Stimulated activated naive CD8-positive, alpha-beta T cell treated with anti-CD3 and anti-CD28 coated beads, Interleukin-15, amount 100 ng/mL, for 72 hours (primary cell): ENCODE data around the gene JUNB.
A peak's percentile ranks its signal among the peaks of the same experiment; 100 is the strongest.

Experiments
- ATAC-seq: fragments of 150-1000 bp; cut with Tn5 transposase; 2 replicates; pipeline ENCODE4 v1.10.0; 2021; ENCODE audit warnings: mild to moderate bottlenecking, moderate library complexity
- DNase-seq, 2 donors: peaks; one replicate each; pipeline ENCODE4 v3.0.0; 2021 to 2022
- H3K27ac Mint-ChIP-seq, 2 donors: one replicate each; pipeline ENCODE4 v1.8.0; 2022; ENCODE audit warnings: mild to moderate bottlenecking in 2 of 2, mixed read lengths in 2 of 2, moderate library complexity in 2 of 2
- H3K27me3 Mint-ChIP-seq: one replicate; pipeline ENCODE4 v1.8.0; 2022; ENCODE audit warnings: mixed read lengths
- H3K4me1 Mint-ChIP-seq: one replicate; pipeline ENCODE4 v1.8.0; 2022; ENCODE audit warnings: mild to moderate bottlenecking, mixed read lengths
- H3K4me3 Mint-ChIP-seq, 2 donors: one replicate each; pipeline ENCODE4 v1.8.0; 2022; ENCODE audit warnings: mild to moderate bottlenecking in 2 of 2, mixed read lengths in 2 of 2, moderate library complexity in 1 of 2
- H3K9me3 Mint-ChIP-seq, 2 donors: one replicate each; pipeline ENCODE4 v1.8.0; 2022; ENCODE audit warnings: mixed read lengths in 2 of 2

The JUNB gene

DNA sequence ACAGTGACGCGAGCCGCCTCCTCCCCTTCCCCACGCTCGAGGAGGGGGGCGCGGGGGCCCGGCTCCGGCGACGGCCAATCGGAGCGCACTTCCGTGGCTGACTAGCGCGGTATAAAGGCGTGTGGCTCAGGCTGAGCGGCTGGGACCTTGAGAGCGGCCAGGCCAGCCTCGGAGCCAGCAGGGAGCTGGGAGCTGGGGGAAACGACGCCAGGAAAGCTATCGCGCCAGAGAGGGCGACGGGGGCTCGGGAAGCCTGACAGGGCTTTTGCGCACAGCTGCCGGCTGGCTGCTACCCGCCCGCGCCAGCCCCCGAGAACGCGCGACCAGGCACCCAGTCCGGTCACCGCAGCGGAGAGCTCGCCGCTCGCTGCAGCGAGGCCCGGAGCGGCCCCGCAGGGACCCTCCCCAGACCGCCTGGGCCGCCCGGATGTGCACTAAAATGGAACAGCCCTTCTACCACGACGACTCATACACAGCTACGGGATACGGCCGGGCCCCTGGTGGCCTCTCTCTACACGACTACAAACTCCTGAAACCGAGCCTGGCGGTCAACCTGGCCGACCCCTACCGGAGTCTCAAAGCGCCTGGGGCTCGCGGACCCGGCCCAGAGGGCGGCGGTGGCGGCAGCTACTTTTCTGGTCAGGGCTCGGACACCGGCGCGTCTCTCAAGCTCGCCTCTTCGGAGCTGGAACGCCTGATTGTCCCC is at the start of gene JUNB:
TSS of gene JUNB (plus strand) at position 142 of the 706 bp plus-strand sequence. CDS start at position 428, 286 bp downstream.
- H3K4me3 Mint-ChIP-seq, result peak within 1 kb of the TSS; percentile 90 to 91
- peak; percentile 49 for ATAC-seq
- H3K9me3 Mint-ChIP-seq, result no peaks in the 10 kb centered on the region
- H3K27ac Mint-ChIP-seq, result peak within 1 kb of the TSS; percentile 89 to 100
- peaks cover 40% of the 10 kb centered on the region for H3K4me1 Mint-ChIP-seq
- H3K27me3 Mint-ChIP-seq, result no peaks in the 10 kb centered on the region
- DNase-seq, result peak; percentile 97 to 99

DNA sequence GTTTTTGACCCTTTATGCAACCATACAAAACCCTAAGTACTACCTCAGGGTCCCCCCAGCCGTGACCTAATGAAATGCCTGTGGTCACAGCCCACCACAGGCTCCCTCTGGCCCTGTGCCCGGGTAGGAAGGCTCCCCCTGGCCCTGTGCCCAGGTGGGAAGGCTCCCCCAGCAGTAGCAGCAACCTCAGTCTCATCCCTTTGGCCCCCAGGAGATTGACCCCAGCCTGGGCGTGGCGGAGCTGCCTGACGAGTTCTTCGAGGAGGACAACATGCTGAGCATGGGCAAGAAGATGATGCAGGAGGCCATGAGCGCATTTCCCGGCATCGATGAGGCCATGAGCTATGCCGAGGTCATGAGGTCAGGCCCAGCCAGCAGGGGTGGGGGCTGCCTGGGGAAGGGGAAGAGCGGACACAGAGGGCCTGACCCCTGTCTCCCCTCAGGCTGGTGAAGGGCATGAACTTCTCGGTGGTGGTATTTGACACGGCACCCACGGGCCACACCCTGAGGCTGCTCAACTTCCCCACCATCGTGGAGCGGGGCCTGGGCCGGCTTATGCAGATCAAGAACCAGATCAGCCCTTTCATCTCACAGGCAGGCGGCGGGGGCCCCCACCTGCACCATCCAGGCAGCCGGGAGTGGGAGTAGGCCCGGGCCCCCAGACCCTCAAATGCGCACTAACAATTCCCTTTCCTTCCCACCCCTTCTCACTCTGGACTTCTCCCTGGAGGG is 46.0 kb upstream of the JUNB start:
- ATAC-seq (no peak), DNase-seq (no peak)
- Mint-ChIP-seq H3K27ac (no peak overlapping the region), H3K4me3 (no peak overlapping the region), H3K4me1 (no peaks in the 10 kb centered on the region), H3K9me3 (peaks cover 5 to 12% of the 10 kb centered on the region in 2 donors), H3K27me3 (peaks cover 13% of the 10 kb centered on the region)

DNA sequence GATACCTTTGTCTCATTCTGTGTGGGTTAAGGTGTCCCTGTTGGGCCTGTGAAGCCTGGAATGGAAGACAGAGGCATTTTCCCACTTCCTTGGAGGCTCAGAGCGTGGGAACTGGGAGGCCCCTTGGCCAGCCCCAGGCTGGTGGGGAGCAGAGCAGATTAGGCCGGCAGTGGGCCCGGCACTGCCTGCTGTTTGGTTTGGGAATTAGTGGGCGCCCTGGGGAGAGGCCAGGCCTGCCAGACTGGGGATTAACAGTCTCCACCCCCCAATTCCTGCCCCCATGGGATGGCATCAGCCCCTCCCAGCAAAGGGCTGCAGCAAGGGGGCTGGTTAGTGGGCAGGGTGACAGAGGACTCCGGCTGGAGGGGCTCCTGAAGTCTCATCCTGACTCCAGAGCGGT is 42.8 kb upstream of the JUNB start:
- Mint-ChIP-seq H3K27me3 (peaks cover 40% of the 10 kb centered on the region), H3K27ac (no peak overlapping the region), H3K9me3 (peaks cover 5 to 12% of the 10 kb centered on the region in 2 donors), H3K4me3 (no peak overlapping the region), H3K4me1 (no peaks in the 10 kb centered on the region)
- no peak for ATAC-seq
- DNase-seq, result no peak

DNA sequence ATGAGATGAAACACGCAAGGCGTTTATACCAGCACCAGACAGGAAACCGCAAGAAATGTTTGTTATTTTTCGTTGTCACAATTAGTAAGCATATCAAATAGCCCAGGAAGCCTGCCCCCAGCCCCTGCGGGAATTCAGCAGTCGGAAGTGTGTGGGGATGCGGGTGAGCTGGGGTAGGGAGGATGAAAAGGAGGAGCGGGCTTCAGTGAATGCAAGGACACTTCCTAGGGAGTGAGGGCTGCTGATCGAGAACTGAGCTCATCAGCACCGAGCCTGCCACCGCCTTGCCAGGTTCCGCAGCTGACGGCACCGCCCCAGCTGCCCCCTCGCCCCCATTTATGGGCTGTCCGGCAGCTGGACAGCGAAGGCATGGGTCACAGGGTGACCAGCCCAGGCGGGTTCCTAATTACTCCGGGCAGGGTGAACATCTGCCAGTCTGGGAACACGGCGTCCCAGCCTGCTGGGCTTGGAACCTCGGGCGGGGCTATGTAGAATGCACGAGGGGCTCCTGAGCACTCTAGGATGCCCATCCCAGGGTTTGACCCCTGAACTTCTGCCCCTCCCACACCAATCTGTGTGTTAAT is 41.3 kb upstream of the JUNB start:
- ATAC-seq (no peak), DNase-seq (no peak)
- no peak overlapping the region for H3K27ac Mint-ChIP-seq
- no peaks in the 10 kb centered on the region for H3K4me1 Mint-ChIP-seq
- peak overlapping the region in 1 of 2 donors; percentile 45 for H3K4me3 Mint-ChIP-seq
- H3K9me3 Mint-ChIP-seq, result peaks cover 5 to 12% of the 10 kb centered on the region in 2 donors
- peaks cover 54% of the 10 kb centered on the region for H3K27me3 Mint-ChIP-seq

DNA sequence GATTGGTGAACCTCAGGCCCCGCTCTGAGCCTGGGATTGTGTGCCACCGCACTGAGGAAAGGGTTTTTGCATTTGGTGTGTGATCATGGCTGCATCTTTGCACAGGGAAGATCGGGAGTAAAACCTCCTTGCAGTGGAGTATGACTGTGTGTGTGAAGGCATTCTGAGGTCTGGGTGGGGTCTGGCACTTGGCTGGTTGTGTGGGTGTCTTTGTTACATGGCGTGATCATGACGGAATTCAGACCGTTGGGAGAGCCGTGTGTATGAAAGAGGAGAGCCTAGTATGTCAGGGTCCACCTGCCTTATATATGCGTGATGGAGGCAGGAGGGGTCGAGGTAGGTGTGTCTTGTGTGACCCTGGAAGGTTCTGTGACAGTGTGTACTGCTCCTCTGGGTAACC is 40.4 kb upstream of the JUNB start:
- Mint-ChIP-seq H3K27me3 (peaks cover 62% of the 10 kb centered on the region), H3K9me3 (peaks cover 5 to 12% of the 10 kb centered on the region in 2 donors)
- no peak for DNase-seq

DNA sequence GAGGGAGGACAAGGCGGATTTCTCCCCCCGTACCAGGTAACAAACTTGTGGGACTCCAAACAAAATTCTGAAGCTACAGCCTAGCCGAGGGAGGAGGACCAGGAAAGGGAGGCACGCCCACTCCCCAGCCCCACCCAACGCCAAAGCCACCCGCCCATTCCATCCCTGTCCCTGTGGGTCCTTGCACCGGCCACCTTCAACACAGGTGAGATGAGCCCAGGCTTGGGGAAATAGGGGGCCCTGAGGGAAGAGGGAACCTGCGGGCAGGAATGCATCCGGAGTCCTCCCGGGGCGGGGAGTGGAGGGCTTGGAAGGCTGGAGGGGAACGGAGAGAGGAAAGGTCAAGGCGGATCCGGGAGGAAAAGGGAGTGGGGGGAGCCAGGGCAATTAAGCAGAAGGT is 39.7 kb upstream of the JUNB start, which contains the start of gene BEST2:
TSS of gene BEST2 (plus strand) at position 157 of the 400 bp plus-strand sequence. CDS start 802 bp downstream, outside the sequence.
- Mint-ChIP-seq H3K4me3 (no peak within 1 kb of the TSS), H3K27ac (no peak within 1 kb of the TSS), H3K4me1 (no peaks in the 10 kb centered on the region), H3K27me3 (peaks cover 70% of the 10 kb centered on the region), H3K9me3 (peaks cover 5 to 12% of the 10 kb centered on the region in 2 donors)
- no peak for DNase-seq
- no peak for ATAC-seq

More for the DNA sequence above, 40.4 kb upstream of the JUNB start:
- H3K27ac Mint-ChIP-seq, result no peak overlapping the region
- H3K4me3 Mint-ChIP-seq, result no peak overlapping the region
- ATAC-seq, result no peak
- no peaks in the 10 kb centered on the region for H3K4me1 Mint-ChIP-seq

DNA sequence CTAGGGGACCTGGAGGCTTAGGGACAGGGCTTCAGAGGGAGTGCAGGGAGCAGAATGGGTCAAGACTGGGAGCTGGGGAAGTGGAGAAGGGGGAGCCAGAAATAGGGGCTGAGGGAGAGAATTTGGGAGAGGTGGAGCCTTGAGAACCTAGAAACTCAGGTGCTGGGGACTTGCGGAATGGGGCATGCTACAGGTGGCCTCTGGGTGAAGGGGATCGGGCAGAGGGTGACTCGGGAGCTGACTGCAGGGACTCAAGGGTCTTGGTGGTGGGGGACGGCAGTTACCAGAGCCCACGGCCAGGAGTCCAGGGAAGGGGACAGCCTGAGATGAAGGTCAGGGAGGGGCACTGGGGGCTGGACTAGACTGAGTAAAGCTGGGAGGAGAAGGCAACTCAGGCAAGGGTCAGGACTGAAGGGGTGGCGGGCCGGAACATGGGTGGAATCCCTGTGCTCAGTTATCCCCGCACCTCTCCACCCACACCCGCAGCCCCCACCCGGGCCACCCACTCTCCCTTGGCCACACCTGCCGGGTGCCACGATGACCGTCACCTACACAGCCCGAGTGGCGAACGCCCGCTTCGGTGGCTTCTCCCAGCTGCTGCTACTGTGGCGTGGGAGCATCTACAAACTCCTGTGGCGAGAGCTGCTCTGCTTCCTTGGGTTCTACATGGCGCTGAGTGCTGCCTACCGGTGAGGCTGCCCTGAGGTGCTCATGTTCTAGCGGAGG is 39.1 kb upstream of the JUNB start:
- Mint-ChIP-seq H3K4me1 (peaks cover under 1% of the 10 kb centered on the region), H3K27me3 (peaks cover 71% of the 10 kb centered on the region), H3K27ac (no peak overlapping the region), H3K9me3 (peaks cover 5 to 12% of the 10 kb centered on the region in 2 donors), H3K4me3 (no peak overlapping the region)
- DNase-seq, result no peak
- ATAC-seq, result no peak

DNA sequence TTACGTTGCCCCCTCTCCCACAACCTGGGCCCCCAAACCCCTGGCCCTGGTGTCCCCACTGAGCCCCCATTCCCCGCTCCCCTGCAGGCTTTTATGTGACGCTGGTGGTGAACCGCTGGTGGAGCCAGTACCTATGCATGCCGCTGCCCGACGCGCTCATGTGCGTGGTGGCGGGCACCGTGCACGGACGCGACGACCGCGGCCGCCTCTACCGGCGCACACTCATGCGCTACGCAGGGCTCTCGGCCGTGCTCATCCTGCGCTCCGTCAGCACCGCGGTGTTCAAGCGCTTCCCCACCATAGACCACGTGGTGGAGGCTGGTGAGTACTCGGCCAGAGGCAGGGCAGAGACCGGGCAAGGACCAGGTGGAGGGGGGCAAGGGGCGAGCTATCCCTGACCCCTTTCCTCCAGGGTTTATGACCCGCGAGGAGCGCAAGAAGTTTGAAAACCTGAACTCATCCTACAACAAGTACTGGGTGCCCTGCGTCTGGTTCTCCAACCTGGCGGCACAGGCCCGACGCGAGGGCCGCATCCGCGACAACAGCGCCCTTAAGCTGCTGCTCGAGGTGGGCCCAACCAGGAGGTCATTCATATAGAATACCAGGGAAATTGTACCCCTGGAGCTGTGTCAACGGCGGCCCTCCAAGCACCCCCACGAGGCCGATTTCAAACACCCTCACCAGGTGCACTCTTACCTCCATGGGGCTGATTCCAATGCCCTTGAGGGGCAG is 36.7 kb upstream of the JUNB start:
- no peaks in the 10 kb centered on the region for H3K9me3 Mint-ChIP-seq
- no peak overlapping the region for H3K27ac Mint-ChIP-seq
- ATAC-seq, result no peak
- peaks cover 5% of the 10 kb centered on the region for H3K4me1 Mint-ChIP-seq
- no peak for DNase-seq
- H3K27me3 Mint-ChIP-seq, result peaks cover 78% of the 10 kb centered on the region
- H3K4me3 Mint-ChIP-seq, result no peak overlapping the region

DNA sequence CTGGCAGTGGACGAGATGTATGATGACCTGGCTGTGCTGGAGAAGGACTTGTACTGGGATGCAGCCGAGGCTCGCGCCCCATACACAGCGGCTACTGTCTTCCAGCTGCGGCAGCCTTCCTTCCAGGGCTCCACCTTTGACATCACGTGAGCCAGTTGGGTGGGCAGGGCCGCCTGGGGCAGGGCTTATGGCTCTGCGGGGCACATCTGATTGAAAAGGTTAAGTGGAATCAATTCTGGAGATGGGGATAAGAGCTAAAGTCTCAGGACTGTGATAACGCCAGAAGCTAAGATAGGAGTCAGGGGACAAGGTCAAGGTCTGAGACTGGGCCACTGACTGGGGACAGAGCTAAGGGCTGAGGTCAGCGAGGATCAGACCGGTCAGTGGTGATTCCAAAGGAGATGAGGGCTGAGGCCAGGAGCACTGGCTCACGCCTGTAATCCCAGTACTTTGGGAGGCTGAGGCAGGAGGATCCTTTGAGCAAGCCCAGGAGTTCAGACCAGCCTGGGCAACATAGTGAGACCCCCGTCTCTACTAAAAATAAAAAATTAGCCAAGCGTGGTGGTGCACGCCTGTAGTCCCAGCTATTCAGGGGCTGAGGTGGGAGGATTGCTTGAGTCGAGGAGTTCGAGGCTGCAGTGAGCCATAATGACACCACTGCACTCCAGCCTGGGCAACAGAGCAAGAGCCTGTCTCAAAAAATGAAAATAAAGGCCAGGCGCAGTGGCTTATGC is 35.0 kb upstream of the JUNB start:
- Mint-ChIP-seq H3K4me1 (peaks cover 11% of the 10 kb centered on the region), H3K9me3 (no peaks in the 10 kb centered on the region), H3K27ac (no peak overlapping the region), H3K4me3 (no peak overlapping the region), H3K27me3 (peaks cover 61% of the 10 kb centered on the region)
- ATAC-seq (no peak), DNase-seq (no peak)

DNA sequence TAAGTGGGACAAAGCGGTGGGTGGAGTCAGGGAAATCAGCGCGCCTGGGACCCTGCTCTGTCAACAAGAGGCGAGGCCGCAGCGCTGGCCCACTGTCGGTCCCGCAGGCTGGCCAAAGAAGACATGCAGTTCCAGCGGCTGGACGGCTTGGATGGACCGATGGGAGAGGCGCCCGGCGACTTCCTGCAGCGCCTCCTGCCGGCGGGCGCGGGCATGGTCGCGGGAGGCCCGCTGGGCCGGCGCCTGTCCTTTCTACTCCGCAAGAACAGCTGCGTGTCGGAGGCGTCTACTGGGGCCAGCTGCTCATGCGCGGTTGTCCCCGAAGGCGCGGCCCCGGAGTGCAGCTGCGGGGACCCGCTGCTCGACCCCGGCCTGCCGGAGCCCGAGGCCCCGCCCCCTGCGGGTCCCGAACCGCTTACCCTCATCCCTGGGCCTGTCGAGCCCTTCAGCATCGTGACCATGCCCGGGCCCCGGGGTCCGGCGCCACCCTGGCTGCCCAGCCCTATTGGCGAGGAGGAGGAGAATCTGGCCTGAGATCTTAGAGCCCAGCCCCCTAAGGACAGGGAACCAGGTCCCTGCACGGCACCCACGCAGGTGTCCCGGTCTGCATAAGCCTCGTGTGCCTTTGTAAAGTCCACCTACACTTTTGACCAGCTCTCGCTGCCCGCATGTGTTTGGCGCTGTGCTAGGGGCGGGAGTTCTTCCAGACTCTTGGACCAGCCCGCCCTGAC is 33.6 kb upstream of the JUNB start:
- peak; percentile 85 for ATAC-seq
- peak overlapping the region; percentile 60 to 75 for H3K4me3 Mint-ChIP-seq
- H3K9me3 Mint-ChIP-seq, result no peaks in the 10 kb centered on the region

DNA sequence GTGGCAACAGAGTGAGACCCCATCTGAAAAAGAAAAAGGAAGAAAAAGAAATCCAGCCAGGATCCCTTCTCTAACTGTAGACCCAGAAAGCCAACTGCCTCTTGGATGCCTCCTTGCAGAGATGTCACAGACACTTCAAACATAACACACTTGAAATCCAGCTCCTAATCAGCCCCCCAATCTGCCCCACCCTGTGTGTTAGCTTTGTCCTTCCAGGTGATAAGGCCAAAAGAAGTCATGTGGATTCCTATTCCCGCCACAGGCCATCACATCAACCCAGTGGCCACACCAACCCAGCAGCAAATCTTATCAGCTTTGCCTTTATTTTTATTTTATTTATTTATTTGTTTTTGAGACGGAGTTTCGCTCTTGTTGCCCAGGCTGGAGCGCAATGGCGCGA is 31.6 kb upstream of the JUNB start:
- H3K9me3 Mint-ChIP-seq, result no peaks in the 10 kb centered on the region

More for the DNA sequence above, 33.6 kb upstream of the JUNB start:
- H3K27me3 Mint-ChIP-seq, result peaks cover 51% of the 10 kb centered on the region
- DNase-seq, result peak; percentile 71 to 75
- no peak overlapping the region for H3K27ac Mint-ChIP-seq
- peaks cover 11% of the 10 kb centered on the region for H3K4me1 Mint-ChIP-seq

DNA sequence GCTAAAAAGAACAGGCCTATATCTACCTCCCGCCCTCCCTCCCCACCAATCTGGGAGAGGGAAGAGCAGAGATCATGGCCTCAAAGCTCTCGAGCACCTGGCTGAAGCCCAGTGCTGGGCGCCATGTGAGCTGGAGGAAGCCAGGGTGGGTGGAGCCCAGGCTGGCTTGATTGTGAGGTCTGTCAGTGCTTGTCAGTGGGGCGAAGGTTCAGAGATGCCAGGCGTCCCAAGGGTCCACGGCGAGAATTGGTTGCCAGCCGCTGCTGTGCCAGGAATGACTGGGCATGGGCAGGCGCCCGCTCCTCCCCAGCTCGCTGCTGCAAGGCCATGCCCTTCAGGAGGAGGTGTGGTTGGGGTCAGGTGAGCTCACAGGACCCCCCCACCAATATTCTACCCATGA is 28.2 kb upstream of the JUNB start:
- peaks cover 10% of the 10 kb centered on the region for H3K27me3 Mint-ChIP-seq
- DNase-seq, result no peak
- H3K4me1 Mint-ChIP-seq, result peaks cover 18% of the 10 kb centered on the region
- no peak overlapping the region for H3K27ac Mint-ChIP-seq
- no peaks in the 10 kb centered on the region for H3K9me3 Mint-ChIP-seq
- no peak for ATAC-seq
- H3K4me3 Mint-ChIP-seq, result no peak overlapping the region

More for the DNA sequence above, 31.6 kb upstream of the JUNB start:
- no peak for ATAC-seq
- peaks cover 33% of the 10 kb centered on the region for H3K27me3 Mint-ChIP-seq
- H3K27ac Mint-ChIP-seq, result no peak overlapping the region
- H3K4me1 Mint-ChIP-seq, result peaks cover 11% of the 10 kb centered on the region
- no peak overlapping the region for H3K4me3 Mint-ChIP-seq
- DNase-seq, result no peak

DNA sequence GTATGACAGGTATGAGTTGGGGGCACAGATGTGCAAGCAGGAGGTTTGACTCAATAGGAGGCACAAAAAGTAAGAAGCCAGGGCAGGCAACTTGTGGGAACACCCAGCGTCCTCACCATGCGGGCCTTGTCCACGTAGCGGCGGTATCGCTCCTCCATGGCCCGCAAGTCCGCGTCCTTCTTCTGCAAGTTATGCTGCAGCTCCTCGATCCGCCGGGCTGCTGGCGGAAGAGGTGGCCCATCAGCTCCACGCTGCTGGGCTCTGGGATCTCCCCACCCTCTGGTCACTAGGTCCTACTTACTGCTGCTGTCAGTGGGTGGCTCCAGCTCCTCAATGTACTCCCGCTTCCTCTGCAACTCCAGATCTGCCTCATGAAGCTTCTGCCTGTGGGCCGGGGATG is 26.6 kb upstream of the JUNB start:
- ATAC-seq (no peak), DNase-seq (no peak)
- Mint-ChIP-seq H3K27me3 (no peaks in the 10 kb centered on the region), H3K4me3 (no peak overlapping the region), H3K27ac (no peak overlapping the region), H3K4me1 (peaks cover 24% of the 10 kb centered on the region), H3K9me3 (no peaks in the 10 kb centered on the region)

DNA sequence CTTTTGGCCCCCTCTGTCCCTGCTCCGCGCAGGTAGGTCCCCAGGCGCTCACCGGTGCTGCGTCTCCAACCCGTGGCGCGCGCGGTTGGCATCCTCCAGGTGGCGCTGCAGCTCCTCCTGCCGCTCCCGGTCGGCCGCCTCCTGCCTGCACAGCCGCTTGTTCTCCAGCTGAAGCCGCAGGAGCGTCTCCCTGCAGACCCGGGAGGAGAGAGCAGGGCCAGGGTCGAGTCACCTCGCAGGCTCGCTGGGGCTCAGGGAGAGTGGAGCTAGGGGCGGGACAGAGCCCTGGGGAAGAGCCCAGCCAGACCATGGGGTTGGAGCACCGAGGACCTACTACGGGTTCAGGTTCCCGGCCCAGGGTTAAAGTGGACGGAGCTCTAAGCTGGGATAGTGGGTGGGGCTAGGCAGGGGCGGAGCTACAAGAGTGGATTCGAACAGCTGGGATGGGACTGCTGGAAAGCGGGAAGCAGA is 25.2 kb upstream of the JUNB start:
- H3K27ac Mint-ChIP-seq, result no peak overlapping the region
- peaks cover 26% of the 10 kb centered on the region for H3K4me1 Mint-ChIP-seq
- H3K4me3 Mint-ChIP-seq, result peak overlapping the region; percentile 58 to 77
- ATAC-seq (peak; percentile 92), DNase-seq (peak; percentile 84 to 85)
- H3K9me3 Mint-ChIP-seq, result no peaks in the 10 kb centered on the region
- H3K27me3 Mint-ChIP-seq, result no peaks in the 10 kb centered on the region
